A549 (cell line): Measurements from ENCODE around the gene POU6F1. TPM values are rescaled to one million over a fixed set of nuclear protein-coding genes. Genes with fewer than 3 reads are reported as not detected.

Experiments used
- CBX8 ChIP-seq: fragments of 200-600 bp; sonication (generic); IDR thresholded peaks from 2 replicates; pipeline ENCODE4 v1.6.1; 2016
- CEBPB ChIP-seq, 2 experiments: fragments of >200 bp in 1 of 2; sonication (Bioruptor Twin) in 1 of 2; formaldehyde crosslinking in 1 of 2; IDR thresholded peaks; 2 replicates each; pipeline ENCODE4 v1.6.1; 2012 to 2016
- CHD4 ChIP-seq: fragments of 200-600 bp; sonication (generic); IDR thresholded peaks from 2 replicates; pipeline ENCODE4 v1.6.1; 2016; ENCODE audit warnings: antibody characterized with exemption, mild to moderate bottlenecking, borderline replicate concordance
- CTCF ChIP-seq: fragments of >200 bp; sonication (Bioruptor Twin); formaldehyde crosslinking; IDR thresholded peaks from 3 replicates; pipeline ENCODE4 v1.5.1; 2016
- EHF ChIP-seq: fragments of 250-450 bp; sonication (Bioruptor Pico); IDR thresholded peaks from 2 replicates; pipeline ENCODE4 v1.5.0; 2020; ENCODE audit warnings: mild to moderate bottlenecking
- ESRRA ChIP-seq: fragments of 150-350 bp; IDR thresholded peaks from 2 replicates; pipeline ENCODE4 v1.6.1; 2014; ENCODE audit warnings: mild to moderate bottlenecking, low read length, borderline replicate concordance
- HDAC2 ChIP-seq: fragments of 200-600 bp; sonication (generic); IDR thresholded peaks from 2 replicates; pipeline ENCODE4 v1.6.1; 2016
- HES2 ChIP-seq: fragments of >200 bp; sonication (Bioruptor Twin); formaldehyde crosslinking; IDR thresholded peaks from 2 replicates; pipeline ENCODE4 v1.6.1; 2016
- HMGXB4 ChIP-seq: fragments of 250-450 bp; sonication (Bioruptor Pico); IDR thresholded peaks from 2 replicates; pipeline ENCODE4 v1.5.0; 2021; ENCODE audit warnings: mild to moderate bottlenecking, moderate library complexity, borderline replicate concordance
- HOXB5 ChIP-seq: fragments of 250-450 bp; sonication (Bioruptor Pico); IDR thresholded peaks from 2 replicates; pipeline ENCODE4 v1.5.0; 2020; ENCODE audit warnings: mild to moderate bottlenecking, moderate library complexity
- JUN ChIP-seq, 2 experiments: fragments of >200 bp; sonication (Bioruptor Twin); formaldehyde crosslinking; IDR thresholded peaks; 2 replicates in 1 of 2; 3 replicates in 1 of 2; pipeline ENCODE4 v1.6.1; 2016 to 2017
- NR3C1 ChIP-seq: fragments of >200 bp; sonication (Bioruptor Twin); formaldehyde crosslinking; IDR thresholded peaks from 3 replicates; pipeline ENCODE4 v1.6.1; 2017
- PBX3 ChIP-seq: IDR thresholded peaks from 2 replicates; pipeline ENCODE4 v1.6.1; 2012
- PHF8 ChIP-seq: fragments of 200-600 bp; sonication (generic); IDR thresholded peaks from 2 replicates; pipeline ENCODE4 v1.6.1; 2016; ENCODE audit warnings: low read depth, mild to moderate bottlenecking, antibody characterized with exemption, moderate library complexity, borderline replicate concordance
- POLR2A ChIP-seq: IDR thresholded peaks from 2 replicates; pipeline ENCODE4 v1.6.1; 2012; ENCODE audit warnings: mild to moderate bottlenecking, low read length
- POLR2AphosphoS2 ChIP-seq: conservative IDR thresholded peaks from 2 replicates; pipeline ENCODE4 v1.6.1; 2012; ENCODE audit warnings: low read length, improper control_type of control experiment, inconsistent platforms
- RFX5 ChIP-seq: fragments of 450-650 bp; IDR thresholded peaks from 2 replicates; pipeline ENCODE4 v1.7.1; 2014; ENCODE audit warnings: antibody characterized with exemption, mild to moderate bottlenecking, moderate library complexity
- SREBF2 ChIP-seq: fragments of 450-650 bp; IDR thresholded peaks from 2 replicates; pipeline ENCODE4 v1.6.1; 2014; ENCODE audit warnings: mild to moderate bottlenecking, moderate library complexity
- TP53 ChIP-seq: fragments of 250-450 bp; sonication (Bioruptor Pico); IDR thresholded peaks from 2 replicates; pipeline ENCODE4 v1.5.0; 2021; ENCODE audit warnings: mild to moderate bottlenecking, moderate library complexity
- polyA plus RNA-seq, 4 experiments: library from polyadenylated mRNA; depleted of rRNA in 3 of 4; stranded (reverse); fragments of >200 nt; fragmentation: RNase III in 1 of 4; extraction: RNeasy Plus Mini Kit Qiagen cat#74134 plus additional on column Dnase treatment in 1 of 4; gene quantifications; 2 replicates in 3 of 4; 3 replicates in 1 of 4; pipeline ENCODE4 v1.2.3, GENCODE V29; 2011 to 2017
- TF ChIP-seq, protein P1 (sequence below): fragments of 450-650 bp; IDR thresholded peaks from 2 replicates; pipeline ENCODE4 v1.6.1; 2014; ENCODE audit warnings: antibody characterized with exemption
- TF ChIP-seq, protein P2 (sequence below): fragments of 250-450 bp; sonication (Bioruptor Pico); IDR thresholded peaks from 2 replicates; pipeline ENCODE4 v1.5.0; 2020; ENCODE audit warnings: low read depth, mild to moderate bottlenecking, moderate library complexity

POU6F1 gene
- polyA plus RNA-seq, 2 of the 4 experiments (the other 2 are of a cell fraction): 0.58 to 1.3 TPM

DNA sequence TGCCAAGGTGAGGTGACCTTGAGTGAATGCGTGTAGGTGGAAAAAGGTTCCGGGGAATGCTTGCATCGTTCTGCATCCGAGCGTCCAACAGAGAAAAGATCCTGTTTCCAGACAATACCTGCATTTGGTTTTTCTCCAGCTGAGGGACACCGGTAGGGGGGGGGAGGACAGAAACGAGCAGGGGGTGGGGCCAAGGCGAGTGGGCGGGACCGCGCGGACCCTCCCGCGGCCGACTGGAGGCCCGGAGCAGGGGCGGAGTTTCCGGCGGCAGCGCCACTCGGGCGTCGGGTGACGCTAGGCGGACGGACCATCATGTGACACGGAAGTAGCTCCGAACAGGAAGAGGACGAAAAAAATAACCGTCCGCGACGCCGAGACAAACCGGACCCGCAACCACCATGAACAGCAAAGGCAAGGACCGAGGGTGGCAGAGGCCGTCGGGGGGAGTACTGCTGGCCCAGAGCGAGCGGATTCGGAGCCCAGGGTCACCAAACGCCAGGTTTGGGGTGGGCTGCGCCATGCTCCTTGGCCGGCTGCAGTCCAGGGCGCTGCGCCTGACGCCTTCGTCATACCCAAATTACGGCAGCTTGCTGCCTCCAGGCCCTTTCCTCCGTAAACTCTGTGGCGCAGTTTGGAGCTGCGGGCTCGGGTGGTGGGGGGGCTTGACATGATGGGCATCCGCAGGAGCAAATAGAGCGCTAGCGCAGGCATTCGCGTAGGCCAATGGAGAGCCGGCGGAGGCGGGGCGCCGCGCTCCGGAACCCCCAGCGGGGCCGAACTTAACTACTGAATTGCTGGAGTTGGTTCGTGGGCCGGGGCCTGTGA, 20.9 kb upstream of the POU6F1 start, which contains the start of gene DAZAP2 (continued):
- 0 out of 2 replicates have a peak, but pooled peaks have one; percentile 39 for TF ChIP-seq RFX5
- TF ChIP-seq, protein P1, sequence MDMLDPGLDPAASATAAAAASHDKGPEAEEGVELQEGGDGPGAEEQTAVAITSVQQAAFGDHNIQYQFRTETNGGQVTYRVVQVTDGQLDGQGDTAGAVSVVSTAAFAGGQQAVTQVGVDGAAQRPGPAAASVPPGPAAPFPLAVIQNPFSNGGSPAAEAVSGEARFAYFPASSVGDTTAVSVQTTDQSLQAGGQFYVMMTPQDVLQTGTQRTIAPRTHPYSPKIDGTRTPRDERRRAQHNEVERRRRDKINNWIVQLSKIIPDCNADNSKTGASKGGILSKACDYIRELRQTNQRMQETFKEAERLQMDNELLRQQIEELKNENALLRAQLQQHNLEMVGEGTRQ: peak; percentile 93
- TF ChIP-seq CEBPB (IDR thresholded peaks at IDR 0.05): no peak
- TF ChIP-seq SREBF2: no peak
- peak; percentile 96 for TF ChIP-seq PHF8
- TF ChIP-seq CHD4: no peak
- TF ChIP-seq NR3C1: no peak
- TF ChIP-seq HES2: no peak
- 0 out of 2 replicates have a peak, but pooled peaks have one; percentile 6 for TF ChIP-seq POLR2AphosphoS2
- TF ChIP-seq JUN (IDR thresholded peaks at IDR 0.05): peak; percentile 66 to 91; a peak in 4 of 5 replicates
- peak; percentile 75 for TF ChIP-seq POLR2A
- TF ChIP-seq CBX8: no peak
- TF ChIP-seq TP53 (CRISPR knock-in tag): peak; percentile 50; the same call in 1 of the 2 replicates
- TF ChIP-seq HMGXB4 (CRISPR knock-in tag): no peak
- peak; percentile 99 for TF ChIP-seq PBX3
- TF ChIP-seq CTCF: no peak
- TF ChIP-seq ESRRA: no peak
- no peak for TF ChIP-seq HDAC2
- TF ChIP-seq EHF (CRISPR knock-in tag): peak; percentile 39; the same call in 1 of the 2 replicates
- no peak for TF ChIP-seq HOXB5 (CRISPR knock-in tag)
- TF ChIP-seq, protein P2, sequence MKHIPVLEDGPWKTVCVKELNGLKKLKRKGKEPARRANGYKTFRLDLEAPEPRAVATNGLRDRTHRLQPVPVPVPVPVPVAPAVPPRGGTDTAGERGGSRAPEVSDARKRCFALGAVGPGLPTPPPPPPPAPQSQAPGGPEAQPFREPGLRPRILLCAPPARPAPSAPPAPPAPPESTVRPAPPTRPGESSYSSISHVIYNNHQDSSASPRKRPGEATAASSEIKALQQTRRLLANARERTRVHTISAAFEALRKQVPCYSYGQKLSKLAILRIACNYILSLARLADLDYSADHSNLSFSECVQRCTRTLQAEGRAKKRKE (CRISPR knock-in tag): no peak
